Mesodermal cell (in vitro differentiated cells): ENCODE measurements around the gene NR3C2. TPM values are rescaled to one million over a fixed set of nuclear protein-coding genes. Genes with fewer than 3 reads are reported as not detected.

Source experiments
- H3K27ac ChIP-seq: 2 replicates; pipeline ENCODE4 v1.7.0; 2013; ENCODE audit warnings: mild to moderate bottlenecking, low read depth, low read length, moderate library complexity; ENCODE audit not compliant: severe bottlenecking
- H3K36me3 ChIP-seq: 2 replicates; pipeline ENCODE4 v1.7.1; 2013; ENCODE audit warnings: mild to moderate bottlenecking, low read length, moderate library complexity; ENCODE audit not compliant: control insufficient read depth, insufficient read depth
- H3K4me1 ChIP-seq: one replicate; pipeline ENCODE4 v1.7.1; 2013; ENCODE audit warnings: mild to moderate bottlenecking, low read length; ENCODE audit not compliant: insufficient read depth, control insufficient read depth, poor library complexity, severe bottlenecking
- H3K4me3 ChIP-seq: 2 replicates; pipeline ENCODE4 v1.7.0; 2013; ENCODE audit warnings: low read length, control low read depth, mild to moderate bottlenecking; ENCODE audit not compliant: insufficient read depth, poor library complexity, severe bottlenecking; ENCODE audit errors: extremely low read depth
- H3K9me3 ChIP-seq: 2 replicates; pipeline ENCODE4 v1.7.1; 2013; ENCODE audit warnings: mild to moderate bottlenecking, low read length, moderate library complexity; ENCODE audit not compliant: control insufficient read depth
- WGBS, 2 experiments: methylation state at CpG; one replicate each; pipeline ENCODE4 v1.1.5; 2013; ENCODE audit warnings: missing lambda C conversion rate in 2 of 2; ENCODE audit not compliant: insufficient coverage in 2 of 2; 5-methylcytosine and 5-hydroxymethylcytosine counted together
- polyA plus RNA-seq, 2 experiments: library from polyadenylated mRNA; stranded (reverse); fragments of 50-300 nt; gene quantifications; one replicate each; pipeline ENCODE4 v1.2.3, GENCODE V29; 2013

Gene NR3C2
- 0.26 TPM for polyA plus RNA-seq (2013, experiment 1 of 2)
- 0.10 TPM for polyA plus RNA-seq (2013, experiment 2 of 2)

DNA sequence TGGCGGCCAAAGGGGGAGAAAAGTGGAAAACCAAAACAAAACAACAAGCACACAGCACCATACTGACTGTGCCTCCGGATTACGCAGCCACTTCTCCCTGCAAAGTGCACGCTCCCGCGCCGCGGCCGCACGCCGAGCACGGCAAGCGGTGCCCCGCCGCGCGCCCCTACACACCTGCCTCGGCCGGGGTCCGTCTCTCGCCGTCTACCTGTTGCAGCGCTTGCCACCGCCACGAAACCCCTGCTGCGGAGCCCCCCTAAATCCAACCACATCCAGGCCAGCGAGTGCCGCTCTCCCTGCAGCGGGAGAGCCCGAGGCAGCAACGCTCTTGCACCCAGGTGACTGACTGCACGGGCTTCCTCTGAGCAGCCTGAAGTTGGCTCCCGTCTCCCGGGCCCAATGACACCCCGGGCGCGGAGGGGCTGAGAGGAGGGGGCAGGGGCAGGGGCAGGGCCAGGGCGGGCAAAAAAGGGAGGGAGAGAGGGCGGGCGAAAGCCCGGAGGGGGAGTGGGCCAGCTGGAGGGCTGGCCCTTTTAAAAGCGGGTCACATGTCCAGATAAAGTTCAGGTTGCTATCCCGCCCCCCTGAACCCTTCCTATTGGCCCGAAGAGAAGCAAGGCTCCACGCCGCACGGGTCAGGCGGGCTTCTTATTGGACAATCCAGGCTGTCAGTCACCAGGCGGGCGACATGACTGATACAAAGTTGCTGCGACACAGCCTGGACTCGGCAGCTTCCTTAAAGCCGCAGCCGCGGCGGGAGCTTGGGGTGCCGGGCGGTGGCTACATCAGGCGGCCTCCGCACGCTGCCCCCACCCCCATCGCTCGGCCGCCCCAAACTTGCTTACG lies at the start of gene NR3C2:
Gene NR3C2, minus strand, starts transcription at position 429 of the 846 bp plus-strand sequence.
- no peak within 1 kb of the TSS for H3K27ac ChIP-seq
- WGBS, 2 experiments = 0% methylated on average over 36 to 44 of the region's 65 CpGs
- no peaks in the 10 kb centered on the region for H3K36me3 ChIP-seq
- H3K4me1 ChIP-seq = peaks cover 9% of the 10 kb centered on the region
- no peaks in the 10 kb centered on the region for H3K9me3 ChIP-seq
- peak within 1 kb of the TSS; percentile 63 for H3K4me3 ChIP-seq

DNA sequence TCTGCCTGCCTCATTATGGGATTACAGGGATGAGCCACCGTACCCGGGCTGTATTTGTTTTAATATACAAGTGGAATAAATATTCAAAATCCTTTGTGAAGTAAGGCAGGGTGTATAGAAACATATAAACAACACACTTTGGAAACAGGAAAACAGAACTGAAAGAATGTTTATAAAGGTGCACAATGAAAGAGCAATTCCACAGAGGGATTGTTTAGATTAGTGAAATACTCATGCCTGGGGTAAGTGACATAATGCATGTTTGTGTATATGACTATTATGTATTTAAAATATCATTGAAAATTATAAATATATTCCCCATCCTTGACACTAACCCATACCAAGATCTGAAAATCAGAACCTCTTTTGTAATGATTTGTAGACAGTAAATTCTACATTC lies 45.0 kb upstream of the NR3C2 start:
- Histone ChIP-seq H3K4me3 (no peak overlapping the region), H3K4me1 (no peaks in the 10 kb centered on the region), H3K27ac (no peak overlapping the region), H3K36me3 (no peaks in the 10 kb centered on the region), H3K9me3 (no peaks in the 10 kb centered on the region)
- WGBS, 2 experiments = no CpG with 5 or more reads among the region's 2 CpGs

- Histone ChIP-seq H3K27ac (no peak overlapping the region), H3K36me3 (no peaks in the 10 kb centered on the region), H3K4me3 (no peak overlapping the region), H3K4me1 (no peaks in the 10 kb centered on the region), H3K9me3 (no peaks in the 10 kb centered on the region)
- 75 to 100% methylated on average over 3 of the region's 3 CpGs for WGBS, 2 experiments
Observed at GRCh38 chr4:148481636-148482035, 39.4 kb upstream of the NR3C2 start.

DNA sequence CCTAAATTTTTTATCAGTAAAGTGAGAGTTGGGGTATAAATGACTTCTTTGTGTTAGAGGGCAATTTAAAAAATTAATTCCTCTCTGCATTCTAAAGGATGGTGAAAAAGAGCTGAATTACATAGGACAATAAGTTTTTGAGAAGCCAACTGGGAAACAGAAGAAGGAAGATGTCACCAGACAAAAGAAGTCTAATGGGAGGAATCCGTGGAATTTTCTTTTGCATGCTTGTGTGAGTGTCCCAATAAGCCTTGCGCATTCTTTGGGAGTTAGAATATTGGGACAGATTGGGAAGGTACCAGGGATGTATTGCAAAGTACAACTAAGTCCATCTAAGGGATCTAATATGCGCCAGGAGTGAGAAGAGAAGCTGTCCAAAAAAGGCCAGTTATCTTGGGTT lies 35.1 kb upstream of the NR3C2 start:
- H3K9me3 ChIP-seq = no peaks in the 10 kb centered on the region
- 25 to 49% methylated on average over 3 of the region's 3 CpGs for WGBS, 2 experiments
- H3K27ac ChIP-seq = no peak overlapping the region
- no peaks in the 10 kb centered on the region for H3K4me1 ChIP-seq
- H3K36me3 ChIP-seq = no peaks in the 10 kb centered on the region
- no peak overlapping the region for H3K4me3 ChIP-seq

- no peaks in the 10 kb centered on the region for H3K4me1 ChIP-seq
- 63% methylated on average over 1 of the region's 2 CpGs; no CpG with 5 or more reads in 1 of the 2 experiments for WGBS, 2 experiments
- H3K36me3 ChIP-seq = no peaks in the 10 kb centered on the region
- no peak overlapping the region for H3K4me3 ChIP-seq
- no peak overlapping the region for H3K27ac ChIP-seq
- H3K9me3 ChIP-seq = no peaks in the 10 kb centered on the region
Observed at GRCh38 chr4:148469938-148470337, 27.7 kb upstream of the NR3C2 start.

GRCh38 chr4:148454835-148455234 lies 12.6 kb upstream of the NR3C2 start:
- H3K9me3 ChIP-seq = no peaks in the 10 kb centered on the region
- no peak overlapping the region for H3K4me3 ChIP-seq
- no peaks in the 10 kb centered on the region for H3K36me3 ChIP-seq
- no peaks in the 10 kb centered on the region for H3K4me1 ChIP-seq
- no peak overlapping the region for H3K27ac ChIP-seq

DNA sequence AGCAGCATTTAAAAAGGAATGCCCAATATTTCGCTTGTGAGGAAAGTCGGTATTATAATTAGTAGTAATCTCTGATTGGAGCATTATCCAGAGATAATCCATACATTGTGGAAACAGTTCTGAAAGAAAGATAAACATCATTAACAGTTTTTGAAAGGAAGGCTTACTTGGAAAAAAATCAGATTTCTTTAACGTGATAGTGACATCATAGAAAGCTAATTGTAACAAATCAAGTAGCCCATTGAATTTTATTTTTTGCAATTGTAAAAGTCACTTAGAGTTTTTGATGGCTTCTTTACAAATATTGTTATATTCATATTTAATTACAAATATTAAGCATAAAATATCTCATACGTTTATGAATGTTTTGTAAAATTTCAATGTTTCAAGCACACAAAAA lies 11.6 kb upstream of the NR3C2 start:
- H3K9me3 ChIP-seq = no peaks in the 10 kb centered on the region
- H3K36me3 ChIP-seq = no peaks in the 10 kb centered on the region
- H3K27ac ChIP-seq = no peak overlapping the region
- no peaks in the 10 kb centered on the region for H3K4me1 ChIP-seq
- no peak overlapping the region for H3K4me3 ChIP-seq
- WGBS, 2 experiments = no CpG with 5 or more reads among the region's 4 CpGs

GRCh38 chr4:148452970-148453369 lies 10.8 kb upstream of the NR3C2 start:
- Histone ChIP-seq H3K4me1 (no peaks in the 10 kb centered on the region), H3K4me3 (no peak overlapping the region), H3K36me3 (no peaks in the 10 kb centered on the region), H3K9me3 (no peaks in the 10 kb centered on the region), H3K27ac (no peak overlapping the region)
- WGBS, 2 experiments = no CpG with 5 or more reads among the region's 1 CpG

DNA sequence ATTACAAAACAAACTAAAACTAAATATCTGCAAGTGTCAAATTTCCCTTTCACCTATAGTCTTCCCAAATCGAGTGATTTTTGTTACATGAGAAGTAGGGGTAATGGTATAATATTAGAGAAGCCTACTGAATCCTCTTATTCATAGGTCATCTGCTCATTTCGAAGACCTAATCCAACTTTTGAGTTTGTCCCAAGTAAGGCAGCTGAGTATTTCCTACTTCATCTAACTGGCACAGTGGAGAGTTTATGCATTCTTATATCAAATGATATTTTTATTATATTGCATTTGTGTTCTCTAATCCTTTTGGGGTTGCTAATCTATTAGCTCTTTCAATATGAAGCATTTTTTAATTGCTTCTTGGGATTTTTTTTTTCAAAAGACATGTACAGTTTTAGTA lies 7.7 kb upstream of the NR3C2 start:
- Histone ChIP-seq H3K4me1 (peaks cover 3% of the 10 kb centered on the region), H3K9me3 (no peaks in the 10 kb centered on the region), H3K4me3 (no peak overlapping the region), H3K27ac (no peak overlapping the region), H3K36me3 (no peaks in the 10 kb centered on the region)
- WGBS, 2 experiments = no CpG with 5 or more reads among the region's 2 CpGs

DNA sequence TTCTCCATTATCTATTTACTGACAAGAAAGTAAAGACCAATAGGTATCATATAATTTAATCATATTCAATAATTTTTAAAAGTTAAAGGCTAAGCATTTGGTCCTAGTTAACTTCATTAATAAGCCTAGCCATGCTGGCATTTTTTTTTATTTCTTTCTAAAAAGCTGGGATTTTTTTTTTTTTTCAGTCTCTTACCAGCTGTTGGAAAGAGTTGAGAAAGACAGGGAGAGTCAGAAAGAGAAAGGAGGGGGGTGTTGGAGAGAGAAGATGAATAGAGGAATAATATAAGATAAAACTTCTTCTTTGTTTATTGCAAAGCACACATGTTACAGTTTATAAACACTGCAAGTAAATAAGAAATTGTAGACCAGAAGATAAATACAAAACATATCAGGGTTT lies 5.9 kb upstream of the NR3C2 start:
- no peak overlapping the region for H3K4me3 ChIP-seq
- no peaks in the 10 kb centered on the region for H3K9me3 ChIP-seq
- no peaks in the 10 kb centered on the region for H3K36me3 ChIP-seq
- H3K4me1 ChIP-seq = peaks cover 3% of the 10 kb centered on the region
- H3K27ac ChIP-seq = no peak overlapping the region

DNA sequence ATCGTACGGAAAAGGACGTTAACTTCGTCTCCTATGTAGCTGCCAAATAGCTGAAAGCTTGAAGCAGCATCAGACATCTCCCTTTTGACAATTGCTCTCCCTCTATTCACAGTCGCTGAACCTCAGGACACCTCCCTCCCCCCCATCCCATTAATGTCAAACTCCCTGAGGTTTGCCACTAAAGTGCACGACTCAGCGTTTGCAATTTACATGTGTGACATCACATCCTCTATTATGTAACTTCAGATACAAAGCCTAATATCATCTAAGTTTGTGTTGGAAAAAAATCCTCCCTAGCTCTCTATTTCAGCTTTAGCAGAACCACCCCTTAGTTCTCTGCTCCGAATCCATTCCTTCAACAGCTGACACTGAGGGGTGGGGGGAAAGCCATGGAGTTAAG lies 5.5 kb upstream of the NR3C2 start:
- no peak overlapping the region for H3K4me3 ChIP-seq
- 8 to 30% methylated on average over 4 of the region's 8 CpGs for WGBS, 2 experiments
- H3K4me1 ChIP-seq = peaks cover 3% of the 10 kb centered on the region
- no peak overlapping the region for H3K27ac ChIP-seq
- no peaks in the 10 kb centered on the region for H3K36me3 ChIP-seq
- no peaks in the 10 kb centered on the region for H3K9me3 ChIP-seq
